Measurements from ENCODE around the gene OTUB1. TPM values are rescaled to one million over a fixed set of nuclear protein-coding genes. Genes with fewer than 3 reads are reported as not detected.

Gene OTUB1
- total RNA-seq, 1 experiment from 2014 or later: 136 TPM

DNA sequence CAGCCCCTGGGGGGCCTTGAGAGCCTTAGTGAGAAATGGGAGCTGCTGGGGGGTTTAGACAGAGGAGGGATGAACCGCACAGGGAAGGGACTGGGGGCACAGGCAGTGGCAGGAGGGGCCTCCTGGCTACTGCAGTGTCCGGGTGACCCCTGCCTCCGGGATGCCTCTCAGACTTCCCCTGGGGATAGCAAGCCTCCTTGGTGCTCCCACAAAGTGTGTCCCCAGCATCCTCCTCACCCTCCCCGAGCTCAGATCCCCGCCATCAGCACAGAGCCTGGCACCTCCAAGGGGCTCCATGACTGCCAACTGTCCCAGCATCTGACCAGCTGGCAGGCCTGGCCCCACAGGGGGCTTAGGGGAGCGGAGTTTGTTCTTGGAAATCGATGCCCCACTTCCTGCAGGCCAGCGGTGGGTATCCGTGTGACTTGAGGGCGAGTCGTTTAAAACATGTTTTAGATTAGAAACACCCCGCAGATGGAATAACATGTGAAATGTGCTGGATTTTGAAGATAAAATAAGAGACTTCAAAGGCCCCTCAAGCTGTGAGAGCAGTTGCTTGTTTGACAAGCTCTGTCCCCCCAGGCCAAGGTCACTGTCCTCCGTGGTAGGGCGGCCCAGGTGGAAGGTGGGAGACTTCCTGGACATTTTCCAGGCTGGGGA is 36.0 kb downstream of the OTUB1 start:
- no TSS peak for BruUV-seq (replicated peaks)
- POLR2A ChIA-PET (ENCODE audit: low non-redundant PET): no interaction called here
- intact Hi-C loops (cut with micrococcal nuclease; ENCODE audit: unreplicated experiment): no loop called here

DNA sequence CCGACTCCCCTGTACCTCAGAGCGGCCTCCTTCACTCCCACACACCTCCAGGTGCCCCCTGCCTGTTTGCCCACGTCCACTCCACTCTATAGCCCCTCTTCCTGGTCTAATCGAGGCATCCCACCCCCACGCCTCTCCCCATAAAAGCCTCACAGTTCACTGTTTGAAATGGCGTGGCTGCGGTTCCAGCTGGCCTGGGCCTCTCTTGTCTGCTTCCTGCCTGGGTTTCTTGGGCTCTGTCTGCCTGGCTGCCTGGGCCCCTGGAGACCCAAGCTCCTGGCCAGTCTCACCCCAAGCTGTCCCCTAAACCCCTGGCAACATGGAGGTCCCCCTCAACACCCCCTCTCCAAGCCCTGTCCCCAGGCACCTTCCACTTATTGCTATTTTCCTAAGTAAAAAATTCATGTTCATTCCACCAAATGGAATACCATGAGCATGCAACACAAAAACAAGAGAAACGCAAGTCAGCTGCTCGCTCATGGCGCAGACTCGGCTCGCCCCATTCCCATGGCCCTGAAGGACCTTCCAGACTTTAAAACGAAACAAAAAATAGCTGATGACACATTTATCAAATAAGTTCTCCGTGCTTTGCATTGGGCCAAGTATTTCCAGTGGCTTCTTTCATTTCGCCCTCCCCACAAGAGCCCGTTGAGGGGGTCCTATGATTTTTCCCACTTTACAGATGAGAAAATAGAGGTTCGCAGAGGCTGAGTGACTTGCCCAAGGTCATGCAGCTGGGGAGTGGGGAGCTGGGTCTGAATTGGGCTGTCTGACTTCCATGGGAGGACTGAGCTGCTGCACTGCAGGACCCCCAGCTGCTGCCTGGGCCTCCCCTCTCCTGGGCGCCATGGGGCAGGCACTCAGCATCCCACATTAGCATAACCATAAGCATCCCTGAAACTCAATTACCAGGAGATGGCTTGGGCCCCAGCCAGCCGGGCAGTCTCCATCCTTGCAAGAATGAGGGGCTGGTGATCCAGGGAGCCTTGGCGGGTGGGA is 37.8 kb downstream of the OTUB1 start:
- H3K4me1 ChIP-seq (ENCODE audit: insufficient read depth, low read length, poor library complexity, severe bottlenecking): peaks cover 30% of the 10 kb centered on the region
- ChIA-PET POLR2A (ENCODE audit: low non-redundant PET) (no interaction called here), CTCF (no interaction called here)
- no peak overlapping the region for H3K4me3 ChIP-seq (ENCODE audit: low read depth, low read length, poor library complexity, severe bottlenecking)
- H3K27me3 ChIP-seq (replicated peaks; ENCODE audit: insufficient read depth, low read depth, low read length, poor library complexity): no peaks in the 10 kb centered on the region
- H3K9me3 ChIP-seq (ENCODE audit: low read depth, low read length, poor library complexity, severe bottlenecking): no peaks in the 10 kb centered on the region
- TF ChIP-seq, protein P1, sequence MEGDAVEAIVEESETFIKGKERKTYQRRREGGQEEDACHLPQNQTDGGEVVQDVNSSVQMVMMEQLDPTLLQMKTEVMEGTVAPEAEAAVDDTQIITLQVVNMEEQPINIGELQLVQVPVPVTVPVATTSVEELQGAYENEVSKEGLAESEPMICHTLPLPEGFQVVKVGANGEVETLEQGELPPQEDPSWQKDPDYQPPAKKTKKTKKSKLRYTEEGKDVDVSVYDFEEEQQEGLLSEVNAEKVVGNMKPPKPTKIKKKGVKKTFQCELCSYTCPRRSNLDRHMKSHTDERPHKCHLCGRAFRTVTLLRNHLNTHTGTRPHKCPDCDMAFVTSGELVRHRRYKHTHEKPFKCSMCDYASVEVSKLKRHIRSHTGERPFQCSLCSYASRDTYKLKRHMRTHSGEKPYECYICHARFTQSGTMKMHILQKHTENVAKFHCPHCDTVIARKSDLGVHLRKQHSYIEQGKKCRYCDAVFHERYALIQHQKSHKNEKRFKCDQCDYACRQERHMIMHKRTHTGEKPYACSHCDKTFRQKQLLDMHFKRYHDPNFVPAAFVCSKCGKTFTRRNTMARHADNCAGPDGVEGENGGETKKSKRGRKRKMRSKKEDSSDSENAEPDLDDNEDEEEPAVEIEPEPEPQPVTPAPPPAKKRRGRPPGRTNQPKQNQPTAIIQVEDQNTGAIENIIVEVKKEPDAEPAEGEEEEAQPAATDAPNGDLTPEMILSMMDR (conservative IDR thresholded peaks at IDR 0.05; ENCODE audit: low read depth, low read length): no peak
- no peak for TF ChIP-seq EZH2 (IDR thresholded peaks at IDR 0.05; ENCODE audit: borderline replicate concordance, low read depth, low read length, poor library complexity, severe bottlenecking)
- H3K36me3 ChIP-seq (ENCODE audit: insufficient read depth, low read length, poor library complexity, severe bottlenecking): no peaks in the 10 kb centered on the region
- intact Hi-C loops (cut with micrococcal nuclease; ENCODE audit: unreplicated experiment): no loop called here
- no TSS peak for BruUV-seq (replicated peaks)
- no peak overlapping the region for H3K27ac ChIP-seq (ENCODE audit: low read depth, low read length, poor library complexity, severe bottlenecking)
- DNase-seq (ENCODE audit: low spot score): no peak

More for the DNA sequence above, 36.0 kb downstream of the OTUB1 start:
- Histone ChIP-seq H3K4me3 (ENCODE audit: low read depth, low read length, poor library complexity, severe bottlenecking) (no peak overlapping the region), H3K9me3 (ENCODE audit: low read depth, low read length, poor library complexity, severe bottlenecking) (no peaks in the 10 kb centered on the region), H3K27me3 (replicated peaks; ENCODE audit: insufficient read depth, low read depth, low read length, poor library complexity) (no peaks in the 10 kb centered on the region), H3K36me3 (ENCODE audit: insufficient read depth, low read length, poor library complexity, severe bottlenecking) (no peaks in the 10 kb centered on the region), H3K27ac (ENCODE audit: low read depth, low read length, poor library complexity, severe bottlenecking) (no peak overlapping the region), H3K4me1 (ENCODE audit: insufficient read depth, low read length, poor library complexity, severe bottlenecking) (peaks cover 19% of the 10 kb centered on the region)
- CTCF ChIA-PET: no interaction called here
- no peak for DNase-seq (ENCODE audit: low spot score)
- no peak for TF ChIP-seq EZH2 (IDR thresholded peaks at IDR 0.05; ENCODE audit: borderline replicate concordance, low read depth, low read length, poor library complexity, severe bottlenecking)

DNA sequence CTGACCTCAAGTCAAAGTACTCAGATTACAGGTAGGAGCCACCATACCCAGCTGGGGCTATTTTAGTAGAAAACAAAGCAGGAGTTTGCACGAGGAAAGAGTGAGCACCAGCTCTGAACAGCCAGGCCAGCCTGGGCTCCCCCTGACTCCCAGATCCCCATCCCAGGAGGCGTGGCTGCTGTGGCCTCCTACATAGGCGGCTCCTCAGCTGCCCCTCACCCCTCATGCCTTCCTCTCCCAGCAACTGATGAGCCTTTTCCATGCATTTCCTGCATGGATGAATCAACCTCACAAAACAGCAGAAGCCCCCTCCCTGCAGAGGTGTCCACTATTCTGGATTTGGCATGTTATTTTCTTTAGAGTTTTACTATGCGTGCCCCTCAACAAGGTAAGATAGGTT is 39.0 kb downstream of the OTUB1 start:
- intact Hi-C loops (cut with micrococcal nuclease; ENCODE audit: unreplicated experiment): no loop called here
- Histone ChIP-seq H3K9me3 (ENCODE audit: low read depth, low read length, poor library complexity, severe bottlenecking) (no peaks in the 10 kb centered on the region), H3K27me3 (replicated peaks; ENCODE audit: insufficient read depth, low read depth, low read length, poor library complexity) (no peaks in the 10 kb centered on the region), H3K27ac (ENCODE audit: low read depth, low read length, poor library complexity, severe bottlenecking) (no peak overlapping the region), H3K4me1 (ENCODE audit: insufficient read depth, low read length, poor library complexity, severe bottlenecking) (peaks cover 30% of the 10 kb centered on the region), H3K36me3 (ENCODE audit: insufficient read depth, low read length, poor library complexity, severe bottlenecking) (no peaks in the 10 kb centered on the region), H3K4me3 (ENCODE audit: low read depth, low read length, poor library complexity, severe bottlenecking) (no peak overlapping the region)
- DNase-seq (ENCODE audit: low spot score): no peak
- ChIA-PET CTCF (interaction anchor here (0.9 kb wide), 1 partner anchor 25 kb away, joined by 3 read pairs; no protein-coding TSS in a partner anchor), POLR2A (ENCODE audit: low non-redundant PET) (no interaction called here)
- no peak for TF ChIP-seq EZH2 (IDR thresholded peaks at IDR 0.05; ENCODE audit: borderline replicate concordance, low read depth, low read length, poor library complexity, severe bottlenecking)
- TF ChIP-seq, protein P1 (conservative IDR thresholded peaks at IDR 0.05; ENCODE audit: low read depth, low read length): no peak
- BruUV-seq (replicated peaks): no TSS peak

Measured in A673 (cell line).